Astrocyte (in vitro differentiated cells and primary cell): ENCODE data around the gene LZTS2. TPM values are rescaled to one million over a fixed set of nuclear protein-coding genes. Genes with fewer than 3 reads are reported as not detected.
A peak's percentile ranks its signal among the peaks of the same experiment; 100 is the strongest.

ENCODE experiments used
- DNase-seq: peaks from one replicate; pipeline ENCODE4 v3.0.0-alpha.2; 2010; ENCODE audit warnings: low read depth
- FAIRE-seq: peaks from 2 replicates; lab custom pipeline; 2011; peaks lifted over from hg19 to GRCh38; lab: Jason Lieb, UNC
- H2AFZ ChIP-seq: 2 replicates; pipeline ENCODE4 v1.6.0; 2012; ENCODE audit warnings: low read depth, low read length, inconsistent platforms
- H3K27ac ChIP-seq: 2 replicates; pipeline ENCODE4 v1.5.1; 2011; ENCODE audit warnings: low read depth, low read length, inconsistent platforms
- H3K27me3 ChIP-seq: 2 replicates; pipeline ENCODE4 v1.6.0; 2011; ENCODE audit warnings: low read length, inconsistent platforms; ENCODE audit not compliant: insufficient read depth
- H3K36me3 ChIP-seq: 2 replicates; pipeline ENCODE4 v1.5.1; 2011; ENCODE audit warnings: low read length, inconsistent platforms; ENCODE audit not compliant: insufficient read depth
- H3K4me1 ChIP-seq: 2 replicates; pipeline ENCODE4 v1.5.1; 2011; ENCODE audit warnings: low read length, inconsistent platforms; ENCODE audit not compliant: insufficient read depth
- H3K4me2 ChIP-seq: 2 replicates; pipeline ENCODE4 v1.6.0; 2012; ENCODE audit warnings: low read length, inconsistent platforms
- H3K4me3 ChIP-seq: 2 replicates; pipeline ENCODE4 v1.5.1; 2011; ENCODE audit warnings: low read depth, mild to moderate bottlenecking, low read length, inconsistent platforms; ENCODE audit not compliant: insufficient read depth
- H3K79me2 ChIP-seq: 2 replicates; pipeline ENCODE4 v1.6.0; 2012; ENCODE audit warnings: mild to moderate bottlenecking, low read length, inconsistent platforms; ENCODE audit not compliant: insufficient read depth
- H3K9ac ChIP-seq: 2 replicates; pipeline ENCODE4 v1.6.0; 2012; ENCODE audit warnings: mild to moderate bottlenecking, low read length, inconsistent platforms
- H3K9me3 ChIP-seq: 2 replicates; pipeline ENCODE4 v1.5.1; 2012; ENCODE audit warnings: low read depth, mild to moderate bottlenecking, low read length, inconsistent platforms; ENCODE audit not compliant: insufficient read depth
- H4K20me1 ChIP-seq: 2 replicates; pipeline ENCODE4 v1.6.0; 2012; ENCODE audit warnings: low read length, inconsistent platforms; ENCODE audit not compliant: insufficient read depth
- H3K27ac Mint-ChIP-seq: one replicate; pipeline ENCODE4 v1.8.0; 2021; ENCODE audit warnings: mild to moderate bottlenecking, mixed read lengths; ENCODE audit not compliant: unreplicated experiment
- H3K27me3 Mint-ChIP-seq: one replicate; pipeline ENCODE4 v1.8.0; 2021; ENCODE audit warnings: low read depth, mixed read lengths; ENCODE audit not compliant: unreplicated experiment
- H3K36me3 Mint-ChIP-seq: one replicate; pipeline ENCODE4 v1.8.0; 2021; ENCODE audit warnings: low read depth, mixed read lengths; ENCODE audit not compliant: unreplicated experiment
- H3K4me1 Mint-ChIP-seq: one replicate; pipeline ENCODE4 v1.8.0; 2021; ENCODE audit warnings: low read depth, mixed read lengths; ENCODE audit not compliant: unreplicated experiment
- H3K4me3 Mint-ChIP-seq: one replicate; pipeline ENCODE4 v1.8.0; 2021; ENCODE audit warnings: mild to moderate bottlenecking, moderate library complexity, mixed read lengths; ENCODE audit not compliant: unreplicated experiment
- H3K9me3 Mint-ChIP-seq: one replicate; pipeline ENCODE4 v1.8.0; 2021; ENCODE audit warnings: mild to moderate bottlenecking, mixed read lengths; ENCODE audit not compliant: unreplicated experiment
- EZH2 ChIP-seq: IDR thresholded peaks from 2 replicates; pipeline ENCODE4 v1.6.1; 2012; ENCODE audit warnings: mild to moderate bottlenecking, low read length, inconsistent platforms; ENCODE audit not compliant: insufficient read depth
- total RNA-seq: library from RNA; stranded (reverse); gene quantifications from 2 replicates; pipeline ENCODE4 v1.2.1, GENCODE V29; 2021
- TF ChIP-seq, protein P1 (sequence below): IDR thresholded peaks from 2 replicates; pipeline ENCODE4 v1.5.1; 2011; ENCODE audit warnings: low read depth, mild to moderate bottlenecking, inconsistent platforms, low read length, moderate library complexity; ENCODE audit not compliant: insufficient read depth

Gene LZTS2
- total RNA-seq, 1 donor from 2014 or later = 69.9 TPM

DNA sequence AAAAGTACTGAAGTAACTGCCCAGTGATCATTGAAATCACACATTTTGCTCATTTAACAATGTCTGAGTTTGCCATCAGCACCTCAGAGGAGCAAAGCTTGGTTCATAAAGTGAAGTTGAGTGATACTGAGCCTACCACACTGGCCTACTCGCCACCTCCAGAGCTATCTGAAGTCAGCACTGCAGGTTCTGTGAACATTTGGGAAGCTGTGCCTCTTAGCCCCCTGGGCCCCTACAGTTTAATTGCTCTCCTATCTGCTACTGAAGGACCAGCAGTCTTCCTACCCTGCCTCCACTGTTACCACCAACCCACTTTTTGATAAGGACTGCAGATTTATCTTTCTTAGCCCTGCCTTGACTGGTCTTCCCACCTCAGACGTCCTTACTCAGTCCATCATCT lies 32.3 kb upstream of the LZTS2 start:
- no peak overlapping the region for H3K9ac ChIP-seq
- Mint-ChIP-seq H3K27ac (no peak overlapping the region), H3K27me3 (no peaks in the 10 kb centered on the region), H3K4me1 (peaks cover 10% of the 10 kb centered on the region), H3K4me3 (no peak overlapping the region), H3K9me3 (no peaks in the 10 kb centered on the region), H3K36me3 (no peaks in the 10 kb centered on the region)
- no peak overlapping the region for H3K4me2 ChIP-seq
- H3K4me1 ChIP-seq = peaks cover 8% of the 10 kb centered on the region
- FAIRE-seq (no peak), DNase-seq (no peak)
- no peak for TF ChIP-seq EZH2
- H4K20me1 ChIP-seq = peaks cover 4% of the 10 kb centered on the region
- no peaks in the 10 kb centered on the region for H3K79me2 ChIP-seq
- H3K9me3 ChIP-seq = no peaks in the 10 kb centered on the region
- H3K27me3 ChIP-seq = no peaks in the 10 kb centered on the region
- H3K4me3 ChIP-seq = no peak overlapping the region
- no peak overlapping the region for H3K27ac ChIP-seq
- peaks cover 17% of the 10 kb centered on the region for H3K36me3 ChIP-seq
- no peak overlapping the region for H2AFZ ChIP-seq

DNA sequence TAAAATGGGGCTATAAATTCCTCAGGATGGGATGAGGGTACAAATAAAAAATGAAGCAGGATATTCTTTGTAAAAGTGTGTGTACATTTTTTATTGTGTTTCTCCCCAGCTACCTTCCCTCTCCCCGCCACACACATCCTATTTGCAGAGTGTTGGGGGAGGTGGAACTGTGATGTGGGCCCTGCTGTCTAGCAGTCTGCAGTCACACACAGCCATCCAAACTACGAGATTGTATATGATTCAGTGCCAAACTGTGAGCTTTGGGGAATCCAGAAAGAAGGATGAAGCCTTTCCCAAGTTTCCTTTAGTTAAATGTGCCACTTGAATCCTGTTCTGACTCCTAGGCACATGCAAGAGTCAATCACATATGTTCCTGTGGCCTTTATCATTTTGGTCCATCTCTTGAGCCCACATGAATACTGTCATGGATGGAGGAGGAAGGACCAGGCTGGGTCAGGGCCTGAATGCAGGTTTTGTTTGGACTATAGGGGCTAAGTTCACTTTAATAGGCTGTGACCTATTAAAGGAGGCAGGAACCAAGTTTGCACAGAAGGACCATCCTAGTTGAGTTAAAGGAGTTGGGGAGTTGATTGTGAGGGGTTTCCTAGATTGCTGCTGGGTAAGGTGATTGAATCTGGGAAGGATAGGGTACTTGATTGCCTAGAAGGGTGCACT lies 31.4 kb upstream of the LZTS2 start:
- Histone ChIP-seq H3K4me1 (peaks cover 8% of the 10 kb centered on the region), H2AFZ (no peak overlapping the region), H3K4me2 (peak overlapping the region; percentile 96), H3K4me3 (no peak overlapping the region), H3K36me3 (peaks cover 12% of the 10 kb centered on the region), H3K9ac (no peak overlapping the region), H3K27me3 (no peaks in the 10 kb centered on the region), H3K79me2 (no peaks in the 10 kb centered on the region), H3K27ac (no peak overlapping the region), H3K9me3 (no peaks in the 10 kb centered on the region), H4K20me1 (peaks cover 4% of the 10 kb centered on the region)
- peak overlapping the region; percentile 80 for H3K4me3 Mint-ChIP-seq
- H3K27ac Mint-ChIP-seq = no peak overlapping the region
- H3K36me3 Mint-ChIP-seq = no peaks in the 10 kb centered on the region
- FAIRE-seq = no peak
- H3K9me3 Mint-ChIP-seq = no peaks in the 10 kb centered on the region
- no peak for DNase-seq
- peaks cover 10% of the 10 kb centered on the region for H3K4me1 Mint-ChIP-seq
- H3K27me3 Mint-ChIP-seq = no peaks in the 10 kb centered on the region
- TF ChIP-seq, protein P1, sequence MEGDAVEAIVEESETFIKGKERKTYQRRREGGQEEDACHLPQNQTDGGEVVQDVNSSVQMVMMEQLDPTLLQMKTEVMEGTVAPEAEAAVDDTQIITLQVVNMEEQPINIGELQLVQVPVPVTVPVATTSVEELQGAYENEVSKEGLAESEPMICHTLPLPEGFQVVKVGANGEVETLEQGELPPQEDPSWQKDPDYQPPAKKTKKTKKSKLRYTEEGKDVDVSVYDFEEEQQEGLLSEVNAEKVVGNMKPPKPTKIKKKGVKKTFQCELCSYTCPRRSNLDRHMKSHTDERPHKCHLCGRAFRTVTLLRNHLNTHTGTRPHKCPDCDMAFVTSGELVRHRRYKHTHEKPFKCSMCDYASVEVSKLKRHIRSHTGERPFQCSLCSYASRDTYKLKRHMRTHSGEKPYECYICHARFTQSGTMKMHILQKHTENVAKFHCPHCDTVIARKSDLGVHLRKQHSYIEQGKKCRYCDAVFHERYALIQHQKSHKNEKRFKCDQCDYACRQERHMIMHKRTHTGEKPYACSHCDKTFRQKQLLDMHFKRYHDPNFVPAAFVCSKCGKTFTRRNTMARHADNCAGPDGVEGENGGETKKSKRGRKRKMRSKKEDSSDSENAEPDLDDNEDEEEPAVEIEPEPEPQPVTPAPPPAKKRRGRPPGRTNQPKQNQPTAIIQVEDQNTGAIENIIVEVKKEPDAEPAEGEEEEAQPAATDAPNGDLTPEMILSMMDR = no peak
- no peak for TF ChIP-seq EZH2

DNA sequence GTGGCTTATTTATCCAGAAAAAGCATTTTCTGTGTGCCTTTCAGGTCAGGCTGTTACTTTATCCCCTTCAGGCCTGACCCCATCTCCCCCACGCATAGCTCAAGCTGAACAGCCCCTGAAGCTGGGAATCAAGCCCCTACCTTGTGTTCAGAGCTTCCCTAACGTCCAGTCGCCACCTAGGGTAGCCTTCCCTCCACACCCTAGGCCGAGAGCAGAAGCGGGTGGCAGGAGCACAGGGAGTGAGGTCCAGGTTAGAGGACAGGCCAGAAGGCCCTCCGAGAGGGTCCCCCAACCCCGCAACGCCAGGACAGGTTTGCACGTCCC lies 30.8 kb upstream of the LZTS2 start:
- Histone ChIP-seq H3K9ac (peak overlapping the region; percentile 44), H3K27ac (no peak overlapping the region)

More for the DNA sequence above, 30.8 kb upstream of the LZTS2 start:
- FAIRE-seq = no peak
- H4K20me1 ChIP-seq = peaks cover 3% of the 10 kb centered on the region
- H3K36me3 ChIP-seq = peaks cover 10% of the 10 kb centered on the region
- peak overlapping the region; percentile 52 for H3K4me3 ChIP-seq
- Mint-ChIP-seq H3K36me3 (no peaks in the 10 kb centered on the region), H3K27me3 (no peaks in the 10 kb centered on the region), H3K9me3 (no peaks in the 10 kb centered on the region), H3K4me3 (peak overlapping the region; percentile 80), H3K27ac (no peak overlapping the region), H3K4me1 (peaks cover 10% of the 10 kb centered on the region)
- H3K9me3 ChIP-seq = no peaks in the 10 kb centered on the region
- TF ChIP-seq, protein P1 = no peak
- no peak for TF ChIP-seq EZH2
- H3K4me1 ChIP-seq = peaks cover 8% of the 10 kb centered on the region
- H3K4me2 ChIP-seq = peak overlapping the region; percentile 96
- no peaks in the 10 kb centered on the region for H3K79me2 ChIP-seq
- no peaks in the 10 kb centered on the region for H3K27me3 ChIP-seq
- peak overlapping the region; percentile 73 for H2AFZ ChIP-seq
- DNase-seq = no peak
